Measurements from ENCODE around the gene SGSM2. TPM values are rescaled to one million over a fixed set of nuclear protein-coding genes. Genes with fewer than 3 reads are reported as not detected.

Gene SGSM2
- polyA plus RNA-seq, 2 donors = 51.6 to 149 TPM

- no peak overlapping the region for H3K27ac ChIP-seq (ENCODE audit: low read depth in 2 of 2, low read length in 1 of 2)
- peak overlapping the region; percentile 72 to 85 for H3K4me3 ChIP-seq (ENCODE audit: low read depth in 1 of 2, low read length in 2 of 2)
- H3K9me3 ChIP-seq (ENCODE audit: control insufficient read depth in 2 of 2, insufficient read depth in 1 of 2, low read depth in 1 of 2, low read length in 1 of 2) = no peaks in the 10 kb centered on the region
- peaks cover 6 to 13% of the 10 kb centered on the region in 2 donors for H3K36me3 ChIP-seq (ENCODE audit: control insufficient read depth in 2 of 2, insufficient read depth in 2 of 2, low read length in 1 of 2)
- H3K4me1 ChIP-seq (ENCODE audit: control insufficient read depth in 2 of 2, insufficient read depth in 2 of 2, low read length in 1 of 2) = peaks cover 3 to 6% of the 10 kb centered on the region in 2 donors
- H3K27me3 ChIP-seq (ENCODE audit: control insufficient read depth in 1 of 2, insufficient read depth in 2 of 2, low read length in 2 of 2) = no peaks in the 10 kb centered on the region
- 2% methylated on average over 17 of the region's 17 CpGs for WGBS, 2 donors
These were observed 1.5 kb upstream of the SGSM2 start for GRCh38 chr17:2335726-2336214.

GRCh38 chr17:2336215-2336851, 968 bp upstream of the SGSM2 start, which contains the start of gene TSR1:
TSS of gene TSR1 (minus strand) at chr17:2336457. CDS start at chr17:2336427, 30 bp downstream.
- H3K4me3 ChIP-seq (ENCODE audit: low read depth in 1 of 2, low read length in 2 of 2) = peak within 1 kb of the TSS; percentile 72 to 85
- H3K36me3 ChIP-seq (ENCODE audit: control insufficient read depth in 2 of 2, insufficient read depth in 2 of 2, low read length in 1 of 2) = peaks cover 6 to 10% of the 10 kb centered on the region in 2 donors
- 0% methylated on average over 42 to 48 of the region's 48 CpGs for WGBS, 2 donors
- peaks cover 3 to 6% of the 10 kb centered on the region in 2 donors for H3K4me1 ChIP-seq (ENCODE audit: control insufficient read depth in 2 of 2, insufficient read depth in 2 of 2, low read length in 1 of 2)
- H3K27me3 ChIP-seq (ENCODE audit: control insufficient read depth in 1 of 2, insufficient read depth in 2 of 2, low read length in 2 of 2) = no peaks in the 10 kb centered on the region
- H3K27ac ChIP-seq (ENCODE audit: low read depth in 2 of 2, low read length in 1 of 2) = peak within 1 kb of the TSS; percentile 87 to 91
- H3K9me3 ChIP-seq (ENCODE audit: control insufficient read depth in 2 of 2, insufficient read depth in 1 of 2, low read depth in 1 of 2, low read length in 1 of 2) = no peaks in the 10 kb centered on the region

GRCh38 chr17:2337544-2338314, 428 bp downstream of the SGSM2 start:
- peak overlapping the region; percentile 87 to 91 for H3K27ac ChIP-seq (ENCODE audit: low read depth in 2 of 2, low read length in 1 of 2)
- H3K4me1 ChIP-seq (ENCODE audit: control insufficient read depth in 2 of 2, insufficient read depth in 2 of 2, low read length in 1 of 2) = peaks cover 3 to 6% of the 10 kb centered on the region in 2 donors
- H3K36me3 ChIP-seq (ENCODE audit: control insufficient read depth in 2 of 2, insufficient read depth in 2 of 2, low read length in 1 of 2) = peaks cover 6% of the 10 kb centered on the region in 2 donors
- WGBS, 2 donors = 1% methylated on average over 74 to 92 of the region's 92 CpGs
- no peaks in the 10 kb centered on the region for H3K27me3 ChIP-seq (ENCODE audit: control insufficient read depth in 1 of 2, insufficient read depth in 2 of 2, low read length in 2 of 2)
- peak overlapping the region; percentile 72 to 85 for H3K4me3 ChIP-seq (ENCODE audit: low read depth in 1 of 2, low read length in 2 of 2)
- H3K9me3 ChIP-seq (ENCODE audit: control insufficient read depth in 2 of 2, insufficient read depth in 1 of 2, low read depth in 1 of 2, low read length in 1 of 2) = no peaks in the 10 kb centered on the region

GRCh38 chr17:2338315-2338657, 985 bp downstream of the SGSM2 start:
- H3K27ac ChIP-seq (ENCODE audit: low read depth in 2 of 2, low read length in 1 of 2) = peak overlapping the region; percentile 87 to 91
- 14 to 22% methylated on average over 5 of the region's 5 CpGs for WGBS, 2 donors

GRCh38 chr17:2343421-2343820, 6.1 kb downstream of the SGSM2 start:
- no peak overlapping the region for H3K4me3 ChIP-seq (ENCODE audit: low read depth in 1 of 2, low read length in 2 of 2)
- H3K36me3 ChIP-seq (ENCODE audit: control insufficient read depth in 2 of 2, insufficient read depth in 2 of 2, low read length in 1 of 2) = peaks cover 0 to 2% of the 10 kb centered on the region in 2 donors
- peaks cover 0 to 7% of the 10 kb centered on the region in 2 donors for H3K4me1 ChIP-seq (ENCODE audit: control insufficient read depth in 2 of 2, insufficient read depth in 2 of 2, low read length in 1 of 2)
- 62 to 64% methylated on average over 5 of the region's 5 CpGs for WGBS, 2 donors
- H3K9me3 ChIP-seq (ENCODE audit: control insufficient read depth in 2 of 2, insufficient read depth in 1 of 2, low read depth in 1 of 2, low read length in 1 of 2) = no peaks in the 10 kb centered on the region
- no peaks in the 10 kb centered on the region for H3K27me3 ChIP-seq (ENCODE audit: control insufficient read depth in 1 of 2, insufficient read depth in 2 of 2, low read length in 2 of 2)
- H3K27ac ChIP-seq (ENCODE audit: low read depth in 2 of 2, low read length in 1 of 2) = no peak overlapping the region

More at GRCh38 chr17:2338315-2338657, 985 bp downstream of the SGSM2 start:
- H3K9me3 ChIP-seq (ENCODE audit: control insufficient read depth in 2 of 2, insufficient read depth in 1 of 2, low read depth in 1 of 2, low read length in 1 of 2) = no peaks in the 10 kb centered on the region
- H3K4me3 ChIP-seq (ENCODE audit: low read depth in 1 of 2, low read length in 2 of 2) = peak overlapping the region; percentile 72 to 85
- no peaks in the 10 kb centered on the region for H3K27me3 ChIP-seq (ENCODE audit: control insufficient read depth in 1 of 2, insufficient read depth in 2 of 2, low read length in 2 of 2)
- peaks cover 6% of the 10 kb centered on the region in 2 donors for H3K36me3 ChIP-seq (ENCODE audit: control insufficient read depth in 2 of 2, insufficient read depth in 2 of 2, low read length in 1 of 2)
- H3K4me1 ChIP-seq (ENCODE audit: control insufficient read depth in 2 of 2, insufficient read depth in 2 of 2, low read length in 1 of 2) = peaks cover 3 to 6% of the 10 kb centered on the region in 2 donors

GRCh38 chr17:2344528-2344927, 7.2 kb downstream of the SGSM2 start:
- Histone ChIP-seq H3K36me3 (ENCODE audit: control insufficient read depth in 2 of 2, insufficient read depth in 2 of 2, low read length in 1 of 2) (peaks cover 0 to 2% of the 10 kb centered on the region in 2 donors), H3K4me1 (ENCODE audit: control insufficient read depth in 2 of 2, insufficient read depth in 2 of 2, low read length in 1 of 2) (peaks cover 0 to 7% of the 10 kb centered on the region in 2 donors), H3K9me3 (ENCODE audit: control insufficient read depth in 2 of 2, insufficient read depth in 1 of 2, low read depth in 1 of 2, low read length in 1 of 2) (no peaks in the 10 kb centered on the region), H3K27ac (ENCODE audit: low read depth in 2 of 2, low read length in 1 of 2) (no peak overlapping the region), H3K27me3 (ENCODE audit: control insufficient read depth in 1 of 2, insufficient read depth in 2 of 2, low read length in 2 of 2) (no peaks in the 10 kb centered on the region), H3K4me3 (ENCODE audit: low read depth in 1 of 2, low read length in 2 of 2) (no peak overlapping the region)
- 85 to 90% methylated on average over 10 of the region's 10 CpGs for WGBS, 2 donors

GRCh38 chr17:2346475-2346874, 9.2 kb downstream of the SGSM2 start:
- Histone ChIP-seq H3K36me3 (ENCODE audit: control insufficient read depth in 2 of 2, insufficient read depth in 2 of 2, low read length in 1 of 2) (peaks cover 0 to 2% of the 10 kb centered on the region in 2 donors), H3K4me1 (ENCODE audit: control insufficient read depth in 2 of 2, insufficient read depth in 2 of 2, low read length in 1 of 2) (peaks cover 0 to 7% of the 10 kb centered on the region in 2 donors), H3K27me3 (ENCODE audit: control insufficient read depth in 1 of 2, insufficient read depth in 2 of 2, low read length in 2 of 2) (no peaks in the 10 kb centered on the region), H3K9me3 (ENCODE audit: control insufficient read depth in 2 of 2, insufficient read depth in 1 of 2, low read depth in 1 of 2, low read length in 1 of 2) (no peaks in the 10 kb centered on the region), H3K27ac (ENCODE audit: low read depth in 2 of 2, low read length in 1 of 2) (peak overlapping the region; percentile 79 to 82), H3K4me3 (ENCODE audit: low read depth in 1 of 2, low read length in 2 of 2) (no peak overlapping the region)
- 60 to 86% methylated on average over 8 of the region's 8 CpGs for WGBS, 2 donors

- 65% methylated on average over 11 of the region's 11 CpGs for WGBS, 2 donors
- Histone ChIP-seq H3K4me3 (ENCODE audit: low read depth in 1 of 2, low read length in 2 of 2) (no peak overlapping the region), H3K36me3 (ENCODE audit: control insufficient read depth in 2 of 2, insufficient read depth in 2 of 2, low read length in 1 of 2) (peaks cover 0 to 5% of the 10 kb centered on the region in 2 donors), H3K4me1 (ENCODE audit: control insufficient read depth in 2 of 2, insufficient read depth in 2 of 2, low read length in 1 of 2) (peaks cover 0 to 7% of the 10 kb centered on the region in 2 donors), H3K27me3 (ENCODE audit: control insufficient read depth in 1 of 2, insufficient read depth in 2 of 2, low read length in 2 of 2) (no peaks in the 10 kb centered on the region), H3K27ac (ENCODE audit: low read depth in 2 of 2, low read length in 1 of 2) (peak overlapping the region; percentile 38 to 39), H3K9me3 (ENCODE audit: control insufficient read depth in 2 of 2, insufficient read depth in 1 of 2, low read depth in 1 of 2, low read length in 1 of 2) (no peaks in the 10 kb centered on the region)
These were observed 10.7 kb downstream of the SGSM2 start for GRCh38 chr17:2347805-2348685.

GRCh38 chr17:2351269-2351668, 14.0 kb downstream of the SGSM2 start:
- H3K9me3 ChIP-seq (ENCODE audit: control insufficient read depth in 2 of 2, insufficient read depth in 1 of 2, low read depth in 1 of 2, low read length in 1 of 2) = no peaks in the 10 kb centered on the region
- no peaks in the 10 kb centered on the region for H3K27me3 ChIP-seq (ENCODE audit: control insufficient read depth in 1 of 2, insufficient read depth in 2 of 2, low read length in 2 of 2)
- 95 to 99% methylated on average over 6 of the region's 6 CpGs for WGBS, 2 donors
- no peak overlapping the region for H3K27ac ChIP-seq (ENCODE audit: low read depth in 2 of 2, low read length in 1 of 2)
- peaks cover 0 to 3% of the 10 kb centered on the region in 2 donors for H3K4me1 ChIP-seq (ENCODE audit: control insufficient read depth in 2 of 2, insufficient read depth in 2 of 2, low read length in 1 of 2)
- H3K36me3 ChIP-seq (ENCODE audit: control insufficient read depth in 2 of 2, insufficient read depth in 2 of 2, low read length in 1 of 2) = peaks cover 0 to 2% of the 10 kb centered on the region in 2 donors
- no peak overlapping the region for H3K4me3 ChIP-seq (ENCODE audit: low read depth in 1 of 2, low read length in 2 of 2)
